ENCODE data around the gene ABLIM1. TPM values are rescaled to one million over a fixed set of nuclear protein-coding genes. Genes with fewer than 3 reads are reported as not detected.

Gene ABLIM1
- total RNA-seq, 1 donor from 2014 or later = 105 TPM

- no peak for TF ChIP-seq CTCF (IDR thresholded peaks at IDR 0.05; ENCODE audit: unreplicated experiment)
- Mint-ChIP-seq H3K27me3 (ENCODE audit: low read depth) (no peaks in the 10 kb centered on the region), H3K4me3 (no peak overlapping the region), H3K4me1 (no peaks in the 10 kb centered on the region), H3K36me3 (peaks cover 39% of the 10 kb centered on the region), H3K9me3 (no peaks in the 10 kb centered on the region), H3K27ac (no peak overlapping the region)
- DNase-seq (ENCODE audit: low spot score in 2 of 2, unreplicated experiment in 2 of 2) = no peak
Observed at GRCh38 chr10:114458955-114459354, 199.1 kb downstream of the ABLIM1 start.

- no peak overlapping the region for H3K27ac Mint-ChIP-seq
- no peak overlapping the region for H3K4me3 Mint-ChIP-seq
Observed at GRCh38 chr10:114458216-114458920, 199.7 kb downstream of the ABLIM1 start.

GRCh38 chr10:114453576-114453975, 204.5 kb downstream of the ABLIM1 start:
- Mint-ChIP-seq H3K27ac (no peak overlapping the region), H3K4me1 (no peaks in the 10 kb centered on the region), H3K9me3 (no peaks in the 10 kb centered on the region), H3K27me3 (ENCODE audit: low read depth) (no peaks in the 10 kb centered on the region), H3K36me3 (peaks cover 36% of the 10 kb centered on the region), H3K4me3 (no peak overlapping the region)
- TF ChIP-seq CTCF (IDR thresholded peaks at IDR 0.05; ENCODE audit: unreplicated experiment) = no peak
- no peak for DNase-seq (ENCODE audit: low spot score in 2 of 2, unreplicated experiment in 2 of 2)

More at GRCh38 chr10:114458216-114458920, 199.7 kb downstream of the ABLIM1 start:
- H3K27me3 Mint-ChIP-seq (ENCODE audit: low read depth) = no peaks in the 10 kb centered on the region
- TF ChIP-seq CTCF (IDR thresholded peaks at IDR 0.05; ENCODE audit: unreplicated experiment) = no peak
- DNase-seq (ENCODE audit: low spot score in 2 of 2, unreplicated experiment in 2 of 2) = no peak
- no peaks in the 10 kb centered on the region for H3K4me1 Mint-ChIP-seq
- H3K9me3 Mint-ChIP-seq = no peaks in the 10 kb centered on the region
- peaks cover 38% of the 10 kb centered on the region for H3K36me3 Mint-ChIP-seq

GRCh38 chr10:114448897-114449296, 209.2 kb downstream of the ABLIM1 start:
- H3K9me3 Mint-ChIP-seq = no peaks in the 10 kb centered on the region
- H3K27ac Mint-ChIP-seq = no peak overlapping the region
- no peak for TF ChIP-seq CTCF (IDR thresholded peaks at IDR 0.05; ENCODE audit: unreplicated experiment)
- no peaks in the 10 kb centered on the region for H3K27me3 Mint-ChIP-seq (ENCODE audit: low read depth)
- no peak overlapping the region for H3K4me3 Mint-ChIP-seq
- peaks cover 38% of the 10 kb centered on the region for H3K36me3 Mint-ChIP-seq
- DNase-seq (ENCODE audit: low spot score in 2 of 2, unreplicated experiment in 2 of 2) = no peak
- peaks cover 7% of the 10 kb centered on the region for H3K4me1 Mint-ChIP-seq

- H3K27ac Mint-ChIP-seq = no peak overlapping the region
- peaks cover 37% of the 10 kb centered on the region for H3K36me3 Mint-ChIP-seq
- H3K27me3 Mint-ChIP-seq (ENCODE audit: low read depth) = no peaks in the 10 kb centered on the region
- peaks cover 7% of the 10 kb centered on the region for H3K4me1 Mint-ChIP-seq
- TF ChIP-seq CTCF (IDR thresholded peaks at IDR 0.05; ENCODE audit: unreplicated experiment) = no peak
- H3K9me3 Mint-ChIP-seq = no peaks in the 10 kb centered on the region
- DNase-seq (ENCODE audit: low spot score in 2 of 2, unreplicated experiment in 2 of 2) = no peak
- no peak overlapping the region for H3K4me3 Mint-ChIP-seq
Observed at GRCh38 chr10:114445332-114445731, 212.7 kb downstream of the ABLIM1 start.
